Ascending aorta (tissue), 2 donors: ENCODE measurements around the gene APOA4. TPM values are rescaled to one million over a fixed set of nuclear protein-coding genes. Genes with fewer than 3 reads are reported as not detected.

Experiments
- DNase-seq, 2 donors: peaks; one replicate each; pipeline ENCODE4 v3.0.0-alpha.2; 2019; ENCODE audit warnings: low spot score in 2 of 2
- H3K27ac ChIP-seq, 2 donors: fragments of 200-600 bp; sonication (generic); one replicate each; pipeline ENCODE4 v1.5.1; 2016 to 2017; ENCODE audit warnings: mild to moderate bottlenecking in 1 of 2
- H3K27me3 ChIP-seq: fragments of 200-600 bp; sonication (generic); one replicate; pipeline ENCODE4 v1.5.1; 2017
- H3K36me3 ChIP-seq, 2 donors: fragments of 200-600 bp; sonication (generic); one replicate each; pipeline ENCODE4 v1.5.1; 2016
- H3K4me1 ChIP-seq, 2 donors: fragments of 200-600 bp; sonication (generic); one replicate each; pipeline ENCODE4 v1.5.1; 2016 to 2017; ENCODE audit warnings: mild to moderate bottlenecking in 1 of 2
- H3K4me3 ChIP-seq, 2 donors: fragments of 200-600 bp; sonication (generic); one replicate each; pipeline ENCODE4 v1.5.1; 2016 to 2017; ENCODE audit warnings: mild to moderate bottlenecking in 1 of 2
- H3K9me3 ChIP-seq, 2 donors: fragments of 200-600 bp; sonication (generic); one replicate each; pipeline ENCODE4 v1.5.1; 2016
- CTCF ChIP-seq, 3 experiments: fragments of 200-600 bp in 2 of 3; fragments of 450-650 bp in 1 of 3; sonication (generic) in 2 of 3; IDR thresholded peaks; one replicate each; pipeline ENCODE4 v1.5.1; 2016 to 2019; ENCODE audit warnings: antibody characterized with exemption in 3 of 3, mild to moderate bottlenecking in 1 of 3, moderate library complexity in 1 of 3
- intact Hi-C: fragments of 100-400 bp; cut with DNase I; formaldehyde crosslinking; loops from one replicate; pipeline ENCODE4 v1.15.1; 2023
- total RNA-seq: library from RNA; depleted of rRNA; stranded (reverse); fragments of >200 nt; gene quantifications from one replicate; pipeline ENCODE4 v1.1.0, GENCODE V29; 2016

The APOA4 gene
- total RNA-seq, 1 donor from 2014 or later, result 14.3 TPM

- Histone ChIP-seq H3K4me1 (peaks cover 0 to 2% of the 10 kb centered on the region in 2 donors), H3K9me3 (no peaks in the 10 kb centered on the region), H3K4me3 (no peak overlapping the region), H3K27ac (no peak overlapping the region), H3K27me3 (no peaks in the 10 kb centered on the region), H3K36me3 (no peaks in the 10 kb centered on the region)
- DNase-seq, result no peak
- intact Hi-C loops, result no loop called here
- no peak for TF ChIP-seq CTCF (IDR thresholded peaks at IDR 0.05)
These were observed 28.3 kb downstream of the APOA4 start for GRCh38 chr11:116794851-116795250.

GRCh38 chr11:116793772-116794097 is 29.4 kb downstream of the APOA4 start:
- TF ChIP-seq CTCF (IDR thresholded peaks at IDR 0.05), result no peak
- Histone ChIP-seq H3K4me1 (peaks cover 0 to 2% of the 10 kb centered on the region in 2 donors), H3K27ac (no peak overlapping the region), H3K4me3 (no peak overlapping the region), H3K9me3 (no peaks in the 10 kb centered on the region), H3K27me3 (no peaks in the 10 kb centered on the region), H3K36me3 (no peaks in the 10 kb centered on the region)
- DNase-seq, result no peak
- intact Hi-C loops, result no loop called here

DNA sequence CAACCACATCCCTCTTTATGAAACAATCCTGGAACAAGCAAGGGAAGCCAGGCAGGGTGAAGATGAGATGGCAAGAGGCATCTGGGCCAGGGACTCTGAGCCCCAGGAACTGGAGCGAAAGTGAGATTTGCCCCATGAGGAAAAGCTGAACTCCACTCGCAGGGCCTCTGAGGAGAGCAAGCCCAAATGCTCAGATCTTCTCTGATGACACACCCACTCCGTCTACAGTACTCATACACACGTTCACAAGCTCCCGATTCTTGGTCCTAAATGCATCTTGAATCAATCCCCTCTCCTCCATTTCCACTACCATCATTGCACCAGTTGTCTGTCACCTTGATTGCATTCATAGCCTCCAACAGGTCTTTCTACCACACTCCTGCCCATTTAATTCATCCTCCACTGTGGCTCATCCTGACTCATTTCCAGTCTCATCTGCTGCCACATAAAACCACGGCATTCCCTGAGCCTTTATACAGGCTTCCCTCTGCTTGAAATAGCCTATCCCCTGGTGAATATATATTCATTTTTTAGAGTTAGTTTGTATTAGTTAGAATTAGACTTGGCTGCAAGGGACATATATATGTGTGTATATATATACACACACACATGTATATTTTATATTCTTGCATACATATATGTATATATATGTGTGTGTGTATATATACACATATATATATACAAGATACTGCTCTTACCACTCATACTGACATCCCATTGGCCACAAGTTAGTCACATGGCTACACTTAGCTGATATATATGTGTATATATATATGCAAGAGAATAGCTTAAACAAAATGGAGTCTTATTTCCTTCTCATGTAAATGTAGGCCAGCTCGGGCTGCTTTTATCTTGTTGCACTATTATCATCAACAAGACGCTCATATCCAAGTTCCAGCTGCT is 30.0 kb downstream of the APOA4 start:
- no peaks in the 10 kb centered on the region for H3K27me3 ChIP-seq
- H3K9me3 ChIP-seq, result no peaks in the 10 kb centered on the region
- TF ChIP-seq CTCF (IDR thresholded peaks at IDR 0.05), result no peak
- no peak for DNase-seq
- H3K27ac ChIP-seq, result no peak overlapping the region
- no peak overlapping the region for H3K4me3 ChIP-seq
- H3K4me1 ChIP-seq, result peaks cover 0 to 5% of the 10 kb centered on the region in 2 donors
- intact Hi-C loops, result no loop called here
- no peaks in the 10 kb centered on the region for H3K36me3 ChIP-seq

- Histone ChIP-seq H3K36me3 (no peaks in the 10 kb centered on the region), H3K9me3 (no peaks in the 10 kb centered on the region), H3K27ac (no peak overlapping the region), H3K4me1 (peaks cover 0 to 5% of the 10 kb centered on the region in 2 donors), H3K27me3 (no peaks in the 10 kb centered on the region), H3K4me3 (no peak overlapping the region)
- TF ChIP-seq CTCF (IDR thresholded peaks at IDR 0.05), result no peak
- intact Hi-C loops, result no loop called here
- no peak for DNase-seq
These were observed 30.8 kb downstream of the APOA4 start for GRCh38 chr11:116792144-116792868.

DNA sequence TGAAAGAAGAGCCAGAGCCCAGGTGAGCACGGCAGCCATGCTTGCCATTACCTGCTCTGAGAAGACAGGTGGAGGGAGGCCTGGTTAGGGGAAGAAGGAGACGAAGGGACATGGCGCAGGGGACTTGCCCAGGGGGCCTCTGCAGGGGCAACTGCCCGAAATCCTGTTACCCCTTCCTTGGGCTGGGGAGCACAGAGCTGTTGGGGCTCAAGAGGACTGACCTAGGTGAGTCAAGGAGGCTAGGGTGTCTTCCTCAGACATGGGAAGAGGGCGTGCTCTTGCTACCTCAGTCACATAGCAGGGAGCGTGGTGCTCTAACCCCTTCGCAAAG is 31.3 kb downstream of the APOA4 start, which contains the start of gene APOA5:
APOA5 (minus strand) TSS at position 67 of the 331 bp plus-strand sequence; CDS start at position 48, 19 bp downstream.
- no peak for DNase-seq
- Histone ChIP-seq H3K27me3 (no peaks in the 10 kb centered on the region), H3K27ac (no peak within 1 kb of the TSS), H3K4me3 (peak within 1 kb of the TSS in 1 of 2 donors; percentile 40), H3K9me3 (no peaks in the 10 kb centered on the region), H3K4me1 (peaks cover 0 to 8% of the 10 kb centered on the region in 2 donors), H3K36me3 (no peaks in the 10 kb centered on the region)
- no peak for TF ChIP-seq CTCF (IDR thresholded peaks at IDR 0.05)
- intact Hi-C loops, result loop anchor here (1.0 to 2.0 kb wide), 3 partner anchors 45 to 435 kb away; no protein-coding TSS in a partner anchor
